Suprapubic skin (tissue), 3 donors: ENCODE results near the gene IFTAP.

Source experiments
- EP300 ChIP-seq: sonication (generic); formaldehyde crosslinking; IDR thresholded peaks from one replicate; pipeline ENCODE4 v1.6.1; 2017; ENCODE audit warnings: antibody characterized with exemption
- TF ChIP-seq, protein P1 (sequence below), 2 donors: fragments of 200-600 bp in 1 of 2; fragments of 450-650 bp in 1 of 2; sonication (generic) in 1 of 2; IDR thresholded peaks; one replicate each; pipeline ENCODE4 v1.5.1; 2016 to 2019; ENCODE audit warnings: antibody characterized with exemption in 2 of 2, mild to moderate bottlenecking in 1 of 2, moderate library complexity in 1 of 2

DNA sequence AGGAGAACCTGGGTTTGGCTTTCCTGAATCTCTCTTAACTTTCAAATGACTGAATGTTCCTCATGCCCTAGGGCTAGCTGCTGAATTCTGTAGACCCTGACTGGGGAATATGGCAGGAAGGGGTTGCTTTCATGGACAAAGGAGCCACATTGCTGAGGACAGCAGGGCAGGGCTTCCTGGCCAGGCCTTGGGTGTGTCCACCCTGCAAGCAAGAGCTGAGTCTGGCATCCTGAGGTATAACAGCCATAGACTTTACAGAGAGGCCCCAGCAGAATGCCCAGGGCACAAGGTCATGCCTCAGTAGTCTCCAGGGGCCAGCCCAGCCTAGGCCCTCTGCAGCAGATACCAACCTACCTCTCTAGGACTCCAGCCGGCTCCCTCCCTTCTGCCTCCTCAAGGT lies 105.9 kb downstream of the IFTAP start:
- TF ChIP-seq, protein P1, sequence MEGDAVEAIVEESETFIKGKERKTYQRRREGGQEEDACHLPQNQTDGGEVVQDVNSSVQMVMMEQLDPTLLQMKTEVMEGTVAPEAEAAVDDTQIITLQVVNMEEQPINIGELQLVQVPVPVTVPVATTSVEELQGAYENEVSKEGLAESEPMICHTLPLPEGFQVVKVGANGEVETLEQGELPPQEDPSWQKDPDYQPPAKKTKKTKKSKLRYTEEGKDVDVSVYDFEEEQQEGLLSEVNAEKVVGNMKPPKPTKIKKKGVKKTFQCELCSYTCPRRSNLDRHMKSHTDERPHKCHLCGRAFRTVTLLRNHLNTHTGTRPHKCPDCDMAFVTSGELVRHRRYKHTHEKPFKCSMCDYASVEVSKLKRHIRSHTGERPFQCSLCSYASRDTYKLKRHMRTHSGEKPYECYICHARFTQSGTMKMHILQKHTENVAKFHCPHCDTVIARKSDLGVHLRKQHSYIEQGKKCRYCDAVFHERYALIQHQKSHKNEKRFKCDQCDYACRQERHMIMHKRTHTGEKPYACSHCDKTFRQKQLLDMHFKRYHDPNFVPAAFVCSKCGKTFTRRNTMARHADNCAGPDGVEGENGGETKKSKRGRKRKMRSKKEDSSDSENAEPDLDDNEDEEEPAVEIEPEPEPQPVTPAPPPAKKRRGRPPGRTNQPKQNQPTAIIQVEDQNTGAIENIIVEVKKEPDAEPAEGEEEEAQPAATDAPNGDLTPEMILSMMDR (IDR thresholded peaks at IDR 0.05): no peak
- TF ChIP-seq EP300: no peak
